Measurements from ENCODE around the gene C3orf38.

- TF ChIP-seq CTCF (conservative IDR thresholded peaks at IDR 0.05; ENCODE audit: low read depth in 2 of 2) (no peak), ZNF331 (CRISPR knock-in tag; IDR thresholded peaks at IDR 0.05; ENCODE audit: low read depth) (no peak)
Measured at GRCh38 chr3:88149509-88150362, at the start of gene C3orf38.

All from GM23338 (cell line).